Measurements from ENCODE around the gene ELP5.

The ELP5 gene

DNA sequence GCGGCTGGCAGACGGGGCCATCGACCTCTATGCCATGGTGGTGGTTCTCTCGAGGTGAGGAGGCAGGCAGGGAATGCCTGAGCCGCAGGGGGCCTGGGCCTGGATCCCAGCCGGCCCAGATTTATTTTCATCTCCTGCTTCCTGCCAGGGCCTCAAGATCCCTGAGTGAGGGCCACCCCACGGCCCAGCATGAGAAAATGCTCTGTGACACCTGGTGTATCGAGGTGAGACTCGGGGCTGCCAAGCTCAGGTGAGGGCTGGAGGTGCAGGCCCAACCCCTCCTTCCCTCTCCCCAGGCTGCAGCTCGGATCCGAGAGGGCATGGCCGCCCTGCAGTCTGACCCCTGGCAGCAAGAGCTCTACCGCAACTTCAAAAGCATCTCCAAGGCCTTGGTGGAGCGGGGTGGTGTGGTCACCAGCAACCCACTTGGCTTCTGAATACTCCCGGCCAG lies 27.3 kb upstream of the ELP5 start:
- no peaks in the 10 kb centered on the region for H3K9me3 ChIP-seq (ENCODE audit: severe bottlenecking)
- no peak overlapping the region for H3K27ac ChIP-seq
- TF ChIP-seq, protein P1, sequence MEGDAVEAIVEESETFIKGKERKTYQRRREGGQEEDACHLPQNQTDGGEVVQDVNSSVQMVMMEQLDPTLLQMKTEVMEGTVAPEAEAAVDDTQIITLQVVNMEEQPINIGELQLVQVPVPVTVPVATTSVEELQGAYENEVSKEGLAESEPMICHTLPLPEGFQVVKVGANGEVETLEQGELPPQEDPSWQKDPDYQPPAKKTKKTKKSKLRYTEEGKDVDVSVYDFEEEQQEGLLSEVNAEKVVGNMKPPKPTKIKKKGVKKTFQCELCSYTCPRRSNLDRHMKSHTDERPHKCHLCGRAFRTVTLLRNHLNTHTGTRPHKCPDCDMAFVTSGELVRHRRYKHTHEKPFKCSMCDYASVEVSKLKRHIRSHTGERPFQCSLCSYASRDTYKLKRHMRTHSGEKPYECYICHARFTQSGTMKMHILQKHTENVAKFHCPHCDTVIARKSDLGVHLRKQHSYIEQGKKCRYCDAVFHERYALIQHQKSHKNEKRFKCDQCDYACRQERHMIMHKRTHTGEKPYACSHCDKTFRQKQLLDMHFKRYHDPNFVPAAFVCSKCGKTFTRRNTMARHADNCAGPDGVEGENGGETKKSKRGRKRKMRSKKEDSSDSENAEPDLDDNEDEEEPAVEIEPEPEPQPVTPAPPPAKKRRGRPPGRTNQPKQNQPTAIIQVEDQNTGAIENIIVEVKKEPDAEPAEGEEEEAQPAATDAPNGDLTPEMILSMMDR (IDR thresholded peaks at IDR 0.05; ENCODE audit: low read depth, low read length) = no peak
- H3K36me3 ChIP-seq = peaks cover 91% of the 10 kb centered on the region
- H3K4me3 ChIP-seq (ENCODE audit: low read depth, low read length) = no peak overlapping the region
- no peaks in the 10 kb centered on the region for H3K27me3 ChIP-seq (ENCODE audit: insufficient read depth, low read depth, severe bottlenecking)
- DNase-seq = peak; percentile 26

DNA sequence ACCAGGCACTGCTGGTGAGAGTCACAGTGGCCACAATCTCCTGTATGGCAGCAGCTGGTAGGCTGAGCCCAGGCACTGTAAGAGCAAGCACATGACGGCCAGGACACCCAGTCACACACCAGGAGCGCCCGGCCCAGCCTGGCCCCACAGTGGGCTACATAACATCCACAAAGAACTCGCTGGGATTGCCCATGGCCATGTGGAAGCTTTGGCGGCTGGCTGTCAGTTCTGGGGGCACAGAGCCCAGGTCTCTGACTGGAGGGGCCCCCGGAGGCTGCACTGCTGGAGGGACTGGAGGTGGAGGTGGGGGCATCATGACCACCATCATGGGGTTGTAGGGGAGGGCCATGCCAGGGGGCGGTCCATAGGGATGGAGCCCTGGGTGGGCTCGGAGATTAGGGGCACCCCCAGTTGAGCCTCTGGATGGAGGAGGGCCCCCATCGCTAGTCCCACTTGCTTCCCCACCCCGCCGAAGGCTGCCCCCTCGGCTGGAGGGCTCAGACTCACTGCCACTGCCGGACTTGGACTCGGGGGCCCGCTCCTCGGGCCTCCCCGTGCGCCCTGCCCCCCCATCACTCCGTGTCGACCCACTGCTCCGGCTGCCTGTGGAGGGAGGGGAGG lies 26.2 kb upstream of the ELP5 start:
- Histone ChIP-seq H3K9me3 (ENCODE audit: severe bottlenecking) (no peaks in the 10 kb centered on the region), H3K27ac (no peak overlapping the region), H3K4me3 (ENCODE audit: low read depth, low read length) (no peak overlapping the region), H3K36me3 (peaks cover 98% of the 10 kb centered on the region), H3K27me3 (ENCODE audit: insufficient read depth, low read depth, severe bottlenecking) (no peaks in the 10 kb centered on the region)
- TF ChIP-seq, protein P1 (IDR thresholded peaks at IDR 0.05; ENCODE audit: low read depth, low read length) = no peak
- no peak for DNase-seq

GRCh38 chr17:7226721-7227710 lies 25.0 kb upstream of the ELP5 start:
- Histone ChIP-seq H3K9me3 (ENCODE audit: severe bottlenecking) (no peaks in the 10 kb centered on the region), H3K4me3 (ENCODE audit: low read depth, low read length) (no peak overlapping the region), H3K27ac (no peak overlapping the region), H3K36me3 (peaks cover 93% of the 10 kb centered on the region), H3K27me3 (ENCODE audit: insufficient read depth, low read depth, severe bottlenecking) (no peaks in the 10 kb centered on the region)
- TF ChIP-seq, protein P1 (IDR thresholded peaks at IDR 0.05; ENCODE audit: low read depth, low read length) = no peak
- no peak for DNase-seq

DNA sequence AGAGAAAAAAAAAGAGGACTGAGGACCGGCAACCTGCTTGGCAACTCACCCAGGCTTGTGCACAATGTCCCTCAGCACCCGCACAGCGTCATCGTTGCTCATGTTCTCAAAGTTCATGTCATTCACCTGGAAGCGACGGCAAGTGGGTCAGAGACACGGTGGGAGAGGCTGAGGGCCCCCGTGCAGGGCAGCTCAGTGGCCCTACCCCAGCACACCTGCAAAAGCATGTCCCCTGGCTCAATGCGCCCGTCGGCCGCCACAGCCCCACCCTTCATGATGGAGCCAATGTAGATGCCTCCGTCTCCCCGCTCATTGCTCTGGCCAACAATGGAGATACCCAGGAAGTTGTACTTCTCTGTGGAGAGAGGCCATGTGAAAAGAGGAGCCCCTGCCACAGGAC lies 23.1 kb upstream of the ELP5 start:
- no peak overlapping the region for H3K27ac ChIP-seq
- TF ChIP-seq, protein P1 (IDR thresholded peaks at IDR 0.05; ENCODE audit: low read depth, low read length) = no peak
- H3K36me3 ChIP-seq = peaks cover 81% of the 10 kb centered on the region

DNA sequence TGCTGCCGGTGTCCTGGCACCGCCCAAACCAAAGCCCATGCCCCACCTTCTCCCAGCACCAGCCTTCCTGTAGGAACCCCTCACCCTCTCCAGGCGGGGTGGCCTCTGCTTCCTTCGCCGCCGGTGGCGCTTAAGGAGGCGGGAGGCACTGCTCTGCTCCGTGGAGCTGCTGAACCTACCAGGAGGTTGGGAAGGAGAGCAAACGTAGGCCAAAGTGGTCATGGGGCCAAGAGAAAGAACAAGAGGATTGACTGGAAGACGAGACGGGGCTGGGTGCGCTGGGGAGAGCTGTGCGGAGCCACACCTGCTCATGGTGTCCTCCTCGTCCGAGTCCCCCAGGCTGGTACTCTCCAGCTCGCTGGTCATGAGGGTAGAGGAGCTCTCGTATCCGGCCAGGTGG lies 22.5 kb upstream of the ELP5 start:
- Histone ChIP-seq H3K27ac (no peak overlapping the region), H3K9me3 (ENCODE audit: severe bottlenecking) (no peaks in the 10 kb centered on the region), H3K4me3 (ENCODE audit: low read depth, low read length) (no peak overlapping the region), H3K27me3 (ENCODE audit: insufficient read depth, low read depth, severe bottlenecking) (no peaks in the 10 kb centered on the region), H3K36me3 (peaks cover 77% of the 10 kb centered on the region)
- no peak for DNase-seq
- TF ChIP-seq, protein P1 (IDR thresholded peaks at IDR 0.05; ENCODE audit: low read depth, low read length) = no peak

More for the DNA sequence above, 23.1 kb upstream of the ELP5 start:
- DNase-seq = no peak
- Histone ChIP-seq H3K27me3 (ENCODE audit: insufficient read depth, low read depth, severe bottlenecking) (no peaks in the 10 kb centered on the region), H3K9me3 (ENCODE audit: severe bottlenecking) (no peaks in the 10 kb centered on the region), H3K4me3 (ENCODE audit: low read depth, low read length) (no peak overlapping the region)

All from WERI-Rb-1 (cell line).